Hepatocyte (in vitro differentiated cells): ENCODE measurements around the gene SUGCT.

Experiments
- CTCF ChIP-seq: fragments of 200-600 bp; sonication (generic); IDR thresholded peaks from 2 replicates; pipeline ENCODE4 v1.5.1; 2016; ENCODE audit warnings: antibody characterized with exemption, mild to moderate bottlenecking; ENCODE audit not compliant: poor library complexity
- EZH2 ChIP-seq: fragments of 200-600 bp; sonication (generic); IDR thresholded peaks from 2 replicates; pipeline ENCODE4 v1.6.1; 2016; ENCODE audit warnings: antibody characterized with exemption, mild to moderate bottlenecking, borderline replicate concordance
- EZH2phosphoT487 ChIP-seq: fragments of 200-600 bp; sonication (generic); IDR thresholded peaks from one replicate; pipeline ENCODE4 v1.6.1; 2018; ENCODE audit warnings: antibody characterized with exemption, mild to moderate bottlenecking, low read depth, moderate library complexity; ENCODE audit not compliant: unreplicated experiment, severe bottlenecking

GRCh38 chr7:40099837-40100236 lies 35.0 kb upstream of the SUGCT start:
- TF ChIP-seq CTCF (no peak), EZH2 (no peak), EZH2phosphoT487 (no peak)
